Gastrocnemius medialis (tissue), 4 donors: ENCODE measurements around the gene PTPRC. TPM values are rescaled to one million over a fixed set of nuclear protein-coding genes. Genes with fewer than 3 reads are reported as not detected.
"Not testable (repeated sequence)": the region's sequence is repeated elsewhere in the genome, so short reads cannot be mapped to it uniquely, and the experiment has no call there.

ENCODE experiments used
- ATAC-seq, 2 donors: fragments of 150-250 bp; one replicate each; pipeline ENCODE4 v1.9.1; 2016
- DNase-seq, 2 donors: peaks; one replicate each; pipeline ENCODE4 v3.0.0-alpha.2; 2019
- H3K27ac ChIP-seq, 4 donors: fragments of 200-600 bp; sonication (generic); 1 replicate in 1 of 4; 2 replicates in 3 of 4; pipeline ENCODE4 v1.5.1; 2016 to 2018; ENCODE audit warnings: mild to moderate bottlenecking in 2 of 4, moderate library complexity in 1 of 4
- H3K27me3 ChIP-seq, 3 donors: fragments of 200-600 bp; sonication (generic) in 2 of 3; 1 replicate in 1 of 3; 2 replicates in 2 of 3; pipeline versions ENCODE4 v1.5.1 to v1.6.0; 2016 to 2019; ENCODE audit warnings: mild to moderate bottlenecking in 1 of 3, moderate library complexity in 1 of 3
- H3K36me3 ChIP-seq, 2 donors: fragments of 200-600 bp; sonication (generic) in 1 of 2; one replicate each; pipeline ENCODE4 v1.5.1; 2017 to 2018
- H3K4me1 ChIP-seq, 2 donors: fragments of 200-600 bp; sonication (generic) in 1 of 2; one replicate each; pipeline ENCODE4 v1.5.1; 2016 to 2017; ENCODE audit warnings: mild to moderate bottlenecking in 2 of 2
- H3K4me3 ChIP-seq, 4 donors: fragments of 200-600 bp; sonication (generic) in 3 of 4; 1 replicate in 1 of 4; 2 replicates in 3 of 4; pipeline ENCODE4 v1.5.1; 2016 to 2019; ENCODE audit warnings: mild to moderate bottlenecking in 2 of 4
- H3K9me3 ChIP-seq, 3 donors: fragments of 200-600 bp; sonication (generic) in 2 of 3; 1 replicate in 1 of 3; 2 replicates in 2 of 3; pipeline ENCODE4 v1.5.1; 2016 to 2019
- CTCF ChIP-seq, 5 experiments: fragments of 450-650 bp in 3 of 5; fragments of 200-600 bp in 2 of 5; sonication (generic) in 2 of 5; IDR thresholded peaks in 4 of 5; conservative IDR thresholded peaks in 1 of 5; 1 replicate in 4 of 5; 2 replicates in 1 of 5; pipeline ENCODE4 v1.5.1; 2016 to 2019; ENCODE audit warnings: antibody characterized with exemption in 5 of 5, mild to moderate bottlenecking in 3 of 5, moderate library complexity in 3 of 5
- POLR2A ChIP-seq, 2 donors: fragments of 450-650 bp; IDR thresholded peaks; one replicate each; pipeline ENCODE4 v1.6.1; 2017; ENCODE audit warnings: antibody characterized with exemption in 2 of 2, mild to moderate bottlenecking in 2 of 2, moderate library complexity in 2 of 2
- in situ Hi-C, 4 donors: fragments of 200-750 bp; cut with MboI; loops; one replicate each; pipeline versions ENCODE4 v1.15.0 to v1.8.0; 2017; ENCODE audit warnings: low sequenced_read_pairs in 4 of 4
- intact Hi-C: fragments of 100-400 bp; cut with DNase I; formaldehyde crosslinking; loops from one replicate; pipeline ENCODE4 v1.15.1; 2023; ENCODE audit warnings: low total_unique reads
- total RNA-seq, 4 donors: library from RNA; depleted of rRNA; stranded (reverse); fragments of >200 nt; gene quantifications; one replicate each; pipeline versions ENCODE4 v1.1.0 to v1.2.3, GENCODE V29; 2016

The PTPRC gene
- total RNA-seq, 4 donors from 2014 or later: 1.7 to 10.4 (median 5.3) TPM

- H3K9me3 ChIP-seq: no peaks in the 10 kb centered on the region
- no peak overlapping the region for H3K4me3 ChIP-seq
- no peak for ATAC-seq
- intact Hi-C loops: no loop called here
- H3K27me3 ChIP-seq: no peaks in the 10 kb centered on the region
- TF ChIP-seq POLR2A (IDR thresholded peaks at IDR 0.05) (no peak), CTCF (IDR thresholded peaks at IDR 0.05 in 4 of 5, conservative IDR thresholded peaks at IDR 0.05 in 1 of 5) (no peak)
- no peaks in the 10 kb centered on the region for H3K4me1 ChIP-seq
- H3K36me3 ChIP-seq: no peaks in the 10 kb centered on the region
- no peak overlapping the region for H3K27ac ChIP-seq
- no peak for DNase-seq
- in situ Hi-C loops: no loop called here
Measured at GRCh38 chr1:198598796-198599321, 40.0 kb upstream of the PTPRC start.

- intact Hi-C loops (no loop called here), in situ Hi-C loops (no loop called here)
- Histone ChIP-seq H3K4me1 (no peaks in the 10 kb centered on the region), H3K9me3 (no peaks in the 10 kb centered on the region), H3K36me3 (no peaks in the 10 kb centered on the region), H3K27ac (no peak overlapping the region), H3K27me3 (no peaks in the 10 kb centered on the region), H3K4me3 (no peak overlapping the region)
- TF ChIP-seq CTCF (IDR thresholded peaks at IDR 0.05 in 4 of 5, conservative IDR thresholded peaks at IDR 0.05 in 1 of 5) (no peak), POLR2A (IDR thresholded peaks at IDR 0.05) (no peak)
- no peak for ATAC-seq
- no peak for DNase-seq
Measured at GRCh38 chr1:198599749-198600148, 39.1 kb upstream of the PTPRC start.

GRCh38 chr1:198600906-198601305, 37.9 kb upstream of the PTPRC start:
- no peak overlapping the region for H3K27ac ChIP-seq

GRCh38 chr1:198601310-198601709, 37.5 kb upstream of the PTPRC start:
- H3K27ac ChIP-seq, intact Hi-C loops, in situ Hi-C loops, H3K36me3 ChIP-seq, H3K27me3 ChIP-seq, DNase-seq, H3K9me3 ChIP-seq, ATAC-seq, H3K4me1 ChIP-seq, H3K4me3 ChIP-seq: not testable (repeated sequence)

More at GRCh38 chr1:198600906-198601305, 37.9 kb upstream of the PTPRC start:
- ATAC-seq (no peak), DNase-seq (no peak)
- Histone ChIP-seq H3K4me3 (no peak overlapping the region), H3K4me1 (no peaks in the 10 kb centered on the region), H3K9me3 (no peaks in the 10 kb centered on the region), H3K27me3 (no peaks in the 10 kb centered on the region), H3K36me3 (no peaks in the 10 kb centered on the region)
- in situ Hi-C loops (no loop called here), intact Hi-C loops (no loop called here)
- no peak for TF ChIP-seq POLR2A (IDR thresholded peaks at IDR 0.05)
- no peak for TF ChIP-seq CTCF (IDR thresholded peaks at IDR 0.05 in 4 of 5, conservative IDR thresholded peaks at IDR 0.05 in 1 of 5)

GRCh38 chr1:198601936-198602889, 36.6 kb upstream of the PTPRC start:
- no peak overlapping the region for H3K4me3 ChIP-seq
- DNase-seq (no peak), ATAC-seq (no peak)
- no peak for TF ChIP-seq POLR2A (IDR thresholded peaks at IDR 0.05)
- H3K27ac ChIP-seq: no peak overlapping the region
- H3K36me3 ChIP-seq: no peaks in the 10 kb centered on the region
- intact Hi-C loops: no loop called here
- no peaks in the 10 kb centered on the region for H3K9me3 ChIP-seq
- in situ Hi-C loops: no loop called here
- no peaks in the 10 kb centered on the region for H3K4me1 ChIP-seq
- no peaks in the 10 kb centered on the region for H3K27me3 ChIP-seq
